Mesenchymal stem cell (in vitro differentiated cells and primary cell): ENCODE data around the gene FLRT2.

Source experiments
- DNase-seq: peaks from one replicate; pipeline ENCODE4 v3.0.0-alpha.2; 2013
- H2AFZ ChIP-seq: one replicate; pipeline ENCODE4 v1.6.1; 2013; ENCODE audit warnings: low read depth, mild to moderate bottlenecking, control low read depth, inconsistent platforms, low read length, moderate library complexity
- H2AK5ac ChIP-seq: 2 replicates; pipeline ENCODE4 v1.6.1; 2013; ENCODE audit warnings: low read length, moderate library complexity, mild to moderate bottlenecking, inconsistent platforms; ENCODE audit not compliant: severe bottlenecking
- H2BK120ac ChIP-seq: one replicate; pipeline ENCODE4 v1.6.1; 2013; ENCODE audit warnings: low read depth, mild to moderate bottlenecking, inconsistent platforms, low read length, moderate library complexity
- H2BK12ac ChIP-seq, 2 experiments: one replicate each; pipeline ENCODE4 v1.6.1; 2013; ENCODE audit warnings: inconsistent platforms in 2 of 2, low read length in 2 of 2, mild to moderate bottlenecking in 2 of 2, moderate library complexity in 2 of 2, control low read depth in 1 of 2
- H2BK15ac ChIP-seq: one replicate; pipeline ENCODE4 v1.6.1; 2013; ENCODE audit warnings: mild to moderate bottlenecking, low read depth, inconsistent platforms; ENCODE audit not compliant: poor library complexity, severe bottlenecking
- H2BK5ac ChIP-seq: 2 replicates; pipeline ENCODE4 v1.6.1; 2013; ENCODE audit warnings: low read depth, mild to moderate bottlenecking, low read length, control low read depth, inconsistent platforms; ENCODE audit not compliant: poor library complexity, severe bottlenecking
- H3K14ac ChIP-seq, 2 experiments: one replicate each; pipeline ENCODE4 v1.6.1; 2013; ENCODE audit warnings: inconsistent platforms in 2 of 2, low read length in 2 of 2, control low read depth in 1 of 2, mild to moderate bottlenecking in 1 of 2, moderate library complexity in 1 of 2
- H3K18ac ChIP-seq, 2 experiments: one replicate each; pipeline ENCODE4 v1.6.1; 2013; ENCODE audit warnings: inconsistent platforms in 2 of 2, low read length in 2 of 2, control low read depth in 1 of 2, low read depth in 1 of 2, mild to moderate bottlenecking in 1 of 2
- H3K23ac ChIP-seq, 2 experiments: one replicate each; pipeline ENCODE4 v1.6.1; 2013; ENCODE audit warnings: inconsistent platforms in 2 of 2, low read length in 2 of 2, mild to moderate bottlenecking in 2 of 2, moderate library complexity in 2 of 2, control low read depth in 1 of 2
- H3K27ac ChIP-seq: 2 replicates; pipeline ENCODE4 v1.5.1; 2013; ENCODE audit warnings: mild to moderate bottlenecking, moderate library complexity, low read length, control low read depth, inconsistent platforms; ENCODE audit not compliant: poor library complexity, severe bottlenecking
- H3K27me3 ChIP-seq, 2 experiments: 2 replicates each; pipeline versions ENCODE4 v1.6.1 to v1.7.0; 2013; ENCODE audit warnings: low read length in 2 of 2, mild to moderate bottlenecking in 2 of 2, moderate library complexity in 2 of 2, control low read depth in 1 of 2, inconsistent platforms in 1 of 2; ENCODE audit not compliant: control insufficient read depth in 1 of 2, insufficient read depth in 1 of 2
- H3K36me3 ChIP-seq, 2 experiments: 2 replicates each; pipeline versions ENCODE4 v1.6.1 to v1.7.0; 2013; ENCODE audit warnings: low read length in 2 of 2, control low read depth in 1 of 2, inconsistent platforms in 1 of 2, low read depth in 1 of 2, mild to moderate bottlenecking in 1 of 2; ENCODE audit not compliant: insufficient read depth in 2 of 2, control insufficient read depth in 1 of 2
- H3K4ac ChIP-seq, 2 experiments: one replicate each; pipeline ENCODE4 v1.6.1; 2013; ENCODE audit warnings: inconsistent platforms in 2 of 2, low read length in 2 of 2, mild to moderate bottlenecking in 2 of 2, moderate library complexity in 2 of 2, control low read depth in 1 of 2, low read depth in 1 of 2
- H3K4me1 ChIP-seq: 2 replicates; pipeline ENCODE4 v1.6.1; 2013; ENCODE audit warnings: low read depth, low read length, control low read depth; ENCODE audit not compliant: control insufficient read depth, insufficient read depth
- H3K4me2 ChIP-seq: 2 replicates; pipeline ENCODE4 v1.6.1; 2013; ENCODE audit warnings: low read length, mild to moderate bottlenecking, inconsistent platforms; ENCODE audit not compliant: poor library complexity, severe bottlenecking
- H3K4me3 ChIP-seq, 2 experiments: 2 replicates each; pipeline versions ENCODE4 v1.5.1 to v1.7.0; 2013; ENCODE audit warnings: low read length in 2 of 2, mild to moderate bottlenecking in 2 of 2, control low read depth in 1 of 2, low read depth in 1 of 2; ENCODE audit not compliant: insufficient read depth in 1 of 2
- H3K79me1 ChIP-seq: replicated peaks from 2 replicates; pipeline ENCODE4 v1.6.1; 2013; ENCODE audit warnings: mild to moderate bottlenecking, control low read depth, low read length, inconsistent platforms; ENCODE audit not compliant: poor library complexity, severe bottlenecking
- H3K9ac ChIP-seq: 2 replicates; pipeline ENCODE4 v1.7.0; 2013; ENCODE audit warnings: mild to moderate bottlenecking, low read length, moderate library complexity
- H3K9me3 ChIP-seq: 2 replicates; pipeline ENCODE4 v1.7.0; 2013; ENCODE audit warnings: mild to moderate bottlenecking, low read length; ENCODE audit not compliant: control insufficient read depth
- H4K8ac ChIP-seq: one replicate; pipeline ENCODE4 v1.6.1; 2013; ENCODE audit warnings: inconsistent platforms, mild to moderate bottlenecking, low read length, moderate library complexity
- H4K91ac ChIP-seq: one replicate; pipeline ENCODE4 v1.6.1; 2013; ENCODE audit warnings: mild to moderate bottlenecking, low read length, inconsistent platforms
- WGBS: methylation state at CpG from one replicate; pipeline ENCODE4 v1.1.7; 2013; ENCODE audit warnings: mixed read lengths; 5-methylcytosine and 5-hydroxymethylcytosine counted together

The FLRT2 gene

DNA sequence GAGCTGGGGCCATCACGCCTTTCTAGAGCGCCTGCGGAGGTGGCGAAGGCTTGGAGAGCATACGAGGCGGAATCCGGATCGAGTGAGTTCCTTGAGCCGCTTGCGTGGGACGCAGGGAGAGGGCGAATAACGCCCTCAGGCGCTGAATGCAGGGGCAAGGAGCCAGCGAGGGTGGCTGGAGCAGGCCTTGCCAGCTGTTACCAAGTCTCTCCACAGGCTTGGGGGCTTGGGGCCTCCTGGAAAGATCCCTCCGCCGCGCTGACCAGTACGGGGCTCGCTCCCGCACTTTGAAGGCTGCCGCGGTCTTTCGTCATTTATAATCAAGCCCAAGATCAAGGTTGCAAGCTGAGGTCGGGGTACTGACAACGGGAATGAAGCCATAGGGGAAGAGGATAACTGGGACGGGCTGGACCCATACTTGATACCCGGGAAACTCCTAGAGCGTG lies 1.2 kb downstream of the FLRT2 start:
- Histone ChIP-seq H2AK5ac (no peak overlapping the region), H3K14ac (peak overlapping the region in 1 of 2 experiments; percentile 37), H2BK15ac (no peak overlapping the region), H4K8ac (no peak overlapping the region), H3K4me3 (peak overlapping the region; percentile 75 to 98), H3K36me3 (peaks cover 0 to 3% of the 10 kb centered on the region in 2 experiments), H3K4me1 (peaks cover 11% of the 10 kb centered on the region), H2BK12ac (peak overlapping the region in 1 of 2 experiments; percentile 99), H3K27ac (peak overlapping the region; percentile 47), H2AFZ (peak overlapping the region; percentile 93), H3K9me3 (no peaks in the 10 kb centered on the region), H2BK5ac (no peak overlapping the region), H2BK120ac (no peak overlapping the region), H3K18ac (peak overlapping the region; percentile 50 to 92), H3K79me1 (peaks cover 10% of the 10 kb centered on the region), H3K27me3 (no peaks in the 10 kb centered on the region), H3K4me2 (peak overlapping the region; percentile 96), H3K4ac (peak overlapping the region; percentile 40 to 55), H3K9ac (peak overlapping the region; percentile 98), H4K91ac (peak overlapping the region; percentile 1), H3K23ac (no peak overlapping the region)
- DNase-seq, result peak; percentile 91
- WGBS, result under 1% methylated on average over 29 of the region's 29 CpGs

DNA sequence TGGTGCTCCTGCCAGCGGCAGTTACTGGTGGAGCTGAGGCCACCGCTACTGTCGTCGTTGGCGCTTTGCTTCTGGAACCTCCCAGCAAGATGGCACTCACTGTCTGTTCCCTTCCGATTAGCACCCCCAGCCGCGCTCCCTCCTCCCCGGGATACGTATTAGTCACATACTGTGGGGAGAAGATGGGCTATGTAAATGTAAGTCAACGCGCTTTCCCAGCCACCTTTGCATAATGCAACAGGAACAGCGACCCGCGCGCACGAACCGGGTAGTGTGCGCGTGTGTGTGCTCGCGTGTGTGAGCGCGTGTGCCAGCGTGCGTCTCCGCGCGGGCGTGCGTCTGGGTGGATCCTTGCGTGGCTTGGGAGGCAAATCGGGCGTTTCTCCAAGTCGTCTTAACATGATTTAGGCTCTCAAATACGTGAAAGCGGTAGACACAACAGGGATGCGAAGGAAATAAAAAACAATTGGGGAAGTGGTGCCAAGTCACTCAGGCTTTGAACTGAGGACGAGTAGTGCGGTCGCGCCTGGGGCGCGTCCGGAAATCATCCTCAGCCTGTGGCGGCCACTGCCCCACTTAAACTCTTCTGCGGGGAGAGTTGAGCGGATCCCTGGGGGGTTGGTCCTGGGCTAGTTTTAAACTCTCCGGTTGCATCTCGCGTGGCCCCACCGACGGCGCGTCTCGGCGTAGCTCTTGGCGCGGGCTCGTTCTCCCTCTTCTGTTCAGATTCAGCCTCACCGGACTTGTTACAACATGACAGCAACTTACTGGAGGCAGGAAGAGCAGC lies 1.8 kb downstream of the FLRT2 start:
- Histone ChIP-seq H3K4me1 (peaks cover 9% of the 10 kb centered on the region), H3K27ac (peak overlapping the region; percentile 47), H3K36me3 (peaks cover 0 to 3% of the 10 kb centered on the region in 2 experiments), H3K9ac (peak overlapping the region; percentile 98), H3K23ac (peak overlapping the region in 1 of 2 experiments; percentile 93), H2AK5ac (no peak overlapping the region), H3K18ac (peak overlapping the region; percentile 73 to 92), H2BK12ac (peak overlapping the region in 1 of 2 experiments; percentile 99), H4K8ac (peak overlapping the region; percentile 59), H3K4me3 (peak overlapping the region; percentile 75 to 98), H3K14ac (peak overlapping the region in 1 of 2 experiments; percentile 37), H3K27me3 (no peaks in the 10 kb centered on the region), H3K9me3 (no peaks in the 10 kb centered on the region), H2BK5ac (no peak overlapping the region), H4K91ac (peak overlapping the region; percentile 70), H3K4ac (peak overlapping the region; percentile 61 to 93), H2BK120ac (no peak overlapping the region), H2BK15ac (no peak overlapping the region), H2AFZ (peak overlapping the region; percentile 93), H3K79me1 (peaks cover 10% of the 10 kb centered on the region), H3K4me2 (peak overlapping the region; percentile 96)
- under 1% methylated on average over 53 of the region's 61 CpGs for WGBS
- DNase-seq, result peak; percentile 92

DNA sequence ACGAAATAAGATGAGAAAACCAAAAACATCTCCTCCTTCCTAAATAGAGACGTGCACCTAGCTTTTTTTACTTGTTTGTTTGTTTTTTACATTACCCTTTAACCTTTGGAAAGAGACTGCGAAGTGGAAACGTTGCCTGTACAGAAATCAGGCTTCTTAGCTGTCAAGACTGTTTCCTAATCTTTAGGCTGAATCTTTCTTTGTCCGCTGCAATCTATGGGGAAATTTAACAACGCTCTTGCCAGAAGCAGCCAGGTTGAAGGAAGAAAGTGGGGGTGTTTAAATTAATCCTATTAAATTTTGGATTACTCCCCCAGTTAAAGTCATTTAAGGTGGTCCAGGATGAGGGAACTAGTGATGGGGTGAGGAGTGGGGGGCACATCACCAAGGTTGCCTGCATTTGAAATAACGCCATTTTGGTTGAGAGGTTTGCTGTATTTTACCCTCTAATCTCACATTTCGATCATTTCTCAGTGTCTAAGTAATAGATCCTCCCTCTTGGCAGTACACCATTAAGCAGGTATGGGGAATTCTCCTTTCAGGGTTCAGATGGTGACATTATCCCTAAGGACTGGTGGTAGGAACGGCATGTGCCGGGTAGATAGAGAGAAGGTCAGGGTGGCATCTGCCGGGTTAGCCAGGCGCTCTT lies 2.6 kb downstream of the FLRT2 start:
- no peak for DNase-seq
- Histone ChIP-seq H2AK5ac (no peak overlapping the region), H3K9me3 (no peaks in the 10 kb centered on the region), H3K4me3 (peak overlapping the region; percentile 95 to 98), H3K36me3 (peaks cover 0 to 3% of the 10 kb centered on the region in 2 experiments), H3K27me3 (no peaks in the 10 kb centered on the region), H3K18ac (peak overlapping the region; percentile 42 to 50), H3K14ac (no peak overlapping the region), H2BK120ac (no peak overlapping the region), H2BK5ac (no peak overlapping the region), H4K91ac (no peak overlapping the region), H3K4me2 (peak overlapping the region; percentile 96), H3K4me1 (peaks cover 9% of the 10 kb centered on the region), H3K9ac (peak overlapping the region; percentile 98), H2AFZ (no peak overlapping the region), H3K79me1 (peaks cover 10% of the 10 kb centered on the region), H3K4ac (no peak overlapping the region), H3K27ac (peak overlapping the region; percentile 47), H2BK12ac (peak overlapping the region in 1 of 2 experiments; percentile 67), H3K23ac (no peak overlapping the region), H4K8ac (peak overlapping the region; percentile 10), H2BK15ac (no peak overlapping the region)
- WGBS, result 0% methylated on average over 10 of the region's 12 CpGs
